ENCODE data around the gene PPP1R16B.

PPP1R16B gene

DNA sequence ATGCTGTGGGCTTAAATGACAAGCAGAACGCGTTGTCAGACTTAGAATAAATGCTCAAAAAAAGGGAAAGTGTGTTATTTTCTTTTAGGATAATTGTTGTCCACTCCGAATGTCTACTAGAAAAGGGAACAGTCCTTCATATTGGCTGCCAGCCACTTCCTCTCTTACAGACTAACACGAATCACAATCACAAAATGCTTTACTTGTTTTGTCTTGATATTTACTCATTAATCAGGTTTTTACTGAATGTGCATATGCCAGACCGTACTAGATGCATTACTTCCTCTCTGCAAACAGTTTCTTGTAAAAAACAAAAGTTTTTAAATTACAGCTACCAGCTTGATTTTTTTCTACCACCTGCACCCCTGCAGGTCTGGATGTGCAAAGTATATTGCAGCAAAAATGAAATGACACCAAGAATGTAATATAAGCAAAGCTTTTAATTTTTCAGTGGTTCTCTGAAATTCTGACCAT lies 157.5 kb downstream of the PPP1R16B start:
- TF ChIP-seq CTCF (conservative IDR thresholded peaks at IDR 0.05) = no peak
- peak overlapping the region; percentile 84 for H3K27ac ChIP-seq

DNA sequence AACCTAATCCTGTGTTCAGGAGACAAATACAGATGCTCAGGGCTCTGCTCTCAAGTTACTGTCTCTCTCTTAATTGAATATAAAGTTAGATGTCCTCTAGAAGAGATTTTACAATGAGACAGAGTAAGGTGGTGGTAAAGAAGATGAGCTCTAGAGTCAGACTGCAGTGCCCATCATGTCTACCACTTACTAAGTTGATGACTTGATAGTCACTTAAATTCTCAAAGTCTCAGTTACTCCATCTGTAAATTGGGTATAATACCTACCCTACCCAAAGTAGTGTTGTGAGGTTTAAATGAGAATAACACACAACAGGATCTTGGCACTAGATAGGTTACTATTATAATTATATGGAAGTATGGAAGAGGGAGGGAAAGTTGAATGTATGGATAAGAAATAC lies 158.2 kb downstream of the PPP1R16B start:
- TF ChIP-seq CTCF (conservative IDR thresholded peaks at IDR 0.05) = no peak
- no peak overlapping the region for H3K27ac ChIP-seq

GRCh38 chr20:38965264-38965663 lies 159.8 kb downstream of the PPP1R16B start:
- no peak for TF ChIP-seq CTCF (conservative IDR thresholded peaks at IDR 0.05)
- no peak overlapping the region for H3K27ac ChIP-seq

DNA sequence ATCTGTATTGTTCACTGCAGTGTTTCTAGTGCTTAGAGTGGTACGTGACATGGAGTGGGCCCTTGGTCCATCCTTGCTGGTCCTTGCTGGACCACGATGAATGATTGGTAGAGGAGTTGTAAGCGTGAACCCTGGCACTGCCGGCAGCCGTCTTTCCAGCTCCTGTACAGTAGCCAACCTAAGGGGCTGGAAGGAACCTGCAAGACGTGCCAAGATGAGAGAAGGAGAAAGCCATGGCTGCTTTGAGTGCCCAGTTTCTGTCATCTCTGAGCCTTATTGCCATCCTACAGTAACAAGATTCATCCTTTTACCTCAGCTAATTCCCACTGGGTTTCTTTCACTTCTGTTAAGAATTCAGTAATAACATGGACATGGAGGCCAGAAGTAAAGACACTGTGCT lies 162.6 kb downstream of the PPP1R16B start:
- no peak for TF ChIP-seq CTCF (conservative IDR thresholded peaks at IDR 0.05)
- no peak overlapping the region for H3K27ac ChIP-seq

DNA sequence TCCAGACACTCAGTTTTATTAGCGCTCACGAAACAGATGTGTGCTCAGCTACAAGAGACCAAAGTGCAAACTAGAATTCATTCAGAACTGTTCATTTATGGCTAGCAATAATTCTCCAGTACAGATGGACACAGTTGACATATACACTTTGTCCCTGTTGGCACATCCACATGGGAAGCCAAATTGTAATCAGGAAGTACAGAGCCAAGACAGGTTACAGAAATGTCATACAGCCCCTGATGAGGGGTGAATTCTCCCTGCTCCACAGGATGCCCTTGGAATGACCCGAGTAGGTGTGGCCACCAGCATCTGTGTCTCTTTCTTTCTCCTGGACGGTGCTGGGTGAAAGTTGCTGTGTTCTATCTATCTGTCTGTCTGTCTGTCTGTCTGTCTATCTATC lies 164.2 kb downstream of the PPP1R16B start:
- no peak overlapping the region for H3K27ac ChIP-seq
- no peak for TF ChIP-seq CTCF (conservative IDR thresholded peaks at IDR 0.05)

- no peak overlapping the region for H3K27ac ChIP-seq
- TF ChIP-seq CTCF (conservative IDR thresholded peaks at IDR 0.05) = no peak
Observed at GRCh38 chr20:38970302-38970701, 164.8 kb downstream of the PPP1R16B start.

All from VCaP (cell line).